ELF-1 (cell line): Measurements from ENCODE around the gene CDK15.

ENCODE experiments used
- DNase-seq: peaks from one replicate; pipeline ENCODE4 v3.0.0-alpha.2; 2016; ENCODE audit warnings: low read depth, low spot score

CDK15 gene

DNA sequence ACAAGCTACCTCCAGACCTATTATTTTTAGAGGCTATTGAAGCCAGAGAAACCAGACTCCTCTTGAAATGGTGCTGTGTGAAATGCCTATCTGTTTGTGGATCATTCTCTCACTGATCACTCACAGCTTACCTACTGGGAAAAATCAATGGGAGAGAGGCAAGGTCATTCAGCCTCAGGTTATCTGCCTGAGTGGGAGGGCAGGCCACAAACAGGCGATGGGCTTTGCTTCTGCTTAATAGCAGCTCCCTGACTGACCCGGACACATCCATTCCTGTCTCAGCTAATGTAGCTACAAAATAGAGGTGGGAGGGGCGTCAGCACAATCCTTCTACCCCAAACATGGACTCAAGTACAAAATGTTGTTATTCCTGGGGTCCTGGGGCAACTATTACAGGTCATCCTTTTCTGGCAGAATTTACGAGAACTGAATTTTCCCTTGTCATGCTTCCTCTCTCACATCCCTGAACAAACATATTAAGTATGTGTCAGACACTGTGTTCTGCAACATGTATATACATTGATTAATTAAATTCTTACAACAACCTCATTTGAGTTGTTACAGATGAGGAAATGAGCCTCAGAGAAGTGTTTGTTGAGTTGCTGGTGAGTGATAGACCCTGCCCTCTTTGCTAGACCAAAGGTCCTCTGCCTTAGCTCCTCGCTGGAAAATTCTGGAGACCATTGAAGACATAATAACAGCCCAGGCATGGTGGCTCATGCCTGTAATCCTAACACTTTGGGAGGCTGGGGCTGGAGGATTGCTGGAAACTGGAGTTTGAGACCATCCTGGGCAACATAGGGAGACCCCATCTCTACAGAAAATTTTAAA is 60.5 kb downstream of the CDK15 start:
- peak; percentile 87 for DNase-seq

DNA sequence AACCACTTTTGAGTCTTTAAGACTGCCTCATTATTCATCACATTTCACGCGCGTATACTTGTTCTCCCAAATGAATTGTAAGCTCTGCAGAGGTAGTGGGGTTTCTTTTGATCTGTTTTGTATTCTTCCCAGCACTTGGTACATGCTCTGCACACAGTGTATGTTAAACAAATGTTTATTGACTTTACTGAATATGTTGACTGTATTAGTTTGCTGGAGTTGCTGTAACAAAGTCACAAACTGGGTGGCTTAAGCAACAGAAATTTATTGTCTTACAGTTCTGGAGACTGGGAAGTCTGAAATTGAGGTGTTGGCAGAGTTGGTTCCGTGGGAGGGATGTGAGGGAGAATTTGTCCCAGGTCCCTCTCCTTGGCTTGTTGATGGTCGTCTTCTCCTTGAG is 65.1 kb downstream of the CDK15 start:
- DNase-seq = no peak

DNA sequence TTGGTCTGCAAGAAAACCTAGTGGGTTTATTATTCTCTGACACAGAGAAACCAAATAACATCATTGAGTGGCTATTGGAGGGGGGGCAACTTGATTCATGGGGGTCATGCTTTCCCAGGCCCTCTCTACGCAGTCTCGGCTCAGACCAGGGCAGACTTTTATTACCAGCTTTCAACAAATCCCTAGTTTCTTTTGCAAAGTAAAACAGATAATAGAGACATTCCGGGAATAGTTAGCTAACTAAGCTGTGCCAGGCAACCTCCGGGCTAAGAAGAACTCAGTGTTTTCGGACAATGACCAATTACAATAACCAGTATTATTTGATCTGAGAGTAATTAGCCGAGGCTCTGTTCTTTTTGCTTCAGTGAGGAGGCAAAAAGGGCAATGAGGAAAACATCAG is 66.3 kb downstream of the CDK15 start:
- peak; percentile 45 for DNase-seq

DNA sequence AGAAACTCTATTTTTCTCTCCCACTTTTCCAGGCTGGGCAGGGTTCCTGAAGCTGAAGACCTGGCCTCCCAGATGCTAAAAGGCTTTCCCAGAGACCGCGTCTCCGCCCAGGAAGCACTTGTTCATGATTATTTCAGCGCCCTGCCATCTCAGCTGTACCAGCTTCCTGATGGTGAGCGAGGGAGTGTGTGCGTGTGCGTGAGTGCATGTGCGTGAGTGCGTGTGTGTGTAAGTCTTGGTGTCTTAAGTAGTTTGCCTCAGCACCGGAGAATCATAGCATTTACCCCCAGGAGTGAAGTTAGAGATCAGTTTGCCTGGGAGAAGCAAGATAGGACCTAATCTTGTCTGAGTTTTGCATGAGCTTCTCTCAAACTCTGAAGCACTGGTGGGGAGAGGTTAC is 73.7 kb downstream of the CDK15 start:
- DNase-seq = no peak

DNA sequence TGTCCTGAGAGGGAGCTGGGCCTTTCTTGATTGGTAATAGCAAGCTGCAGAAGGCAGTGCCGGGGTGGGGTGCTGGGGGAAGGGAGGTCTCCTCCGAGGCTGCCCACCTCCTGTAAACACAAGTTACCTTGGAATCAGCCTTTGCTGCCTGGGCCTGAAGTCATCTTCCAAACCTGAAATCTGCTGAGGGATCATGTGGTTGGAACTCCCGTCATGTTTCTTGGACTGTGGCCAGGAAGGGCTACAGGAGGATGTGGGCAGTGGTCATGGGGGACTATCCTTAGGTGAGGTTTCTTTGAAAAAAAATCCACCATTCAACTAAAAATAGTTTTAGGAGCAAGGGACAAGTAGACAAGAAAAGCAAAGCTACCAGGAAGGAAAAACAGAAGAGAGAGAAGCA is 74.2 kb downstream of the CDK15 start:
- no peak for DNase-seq

DNA sequence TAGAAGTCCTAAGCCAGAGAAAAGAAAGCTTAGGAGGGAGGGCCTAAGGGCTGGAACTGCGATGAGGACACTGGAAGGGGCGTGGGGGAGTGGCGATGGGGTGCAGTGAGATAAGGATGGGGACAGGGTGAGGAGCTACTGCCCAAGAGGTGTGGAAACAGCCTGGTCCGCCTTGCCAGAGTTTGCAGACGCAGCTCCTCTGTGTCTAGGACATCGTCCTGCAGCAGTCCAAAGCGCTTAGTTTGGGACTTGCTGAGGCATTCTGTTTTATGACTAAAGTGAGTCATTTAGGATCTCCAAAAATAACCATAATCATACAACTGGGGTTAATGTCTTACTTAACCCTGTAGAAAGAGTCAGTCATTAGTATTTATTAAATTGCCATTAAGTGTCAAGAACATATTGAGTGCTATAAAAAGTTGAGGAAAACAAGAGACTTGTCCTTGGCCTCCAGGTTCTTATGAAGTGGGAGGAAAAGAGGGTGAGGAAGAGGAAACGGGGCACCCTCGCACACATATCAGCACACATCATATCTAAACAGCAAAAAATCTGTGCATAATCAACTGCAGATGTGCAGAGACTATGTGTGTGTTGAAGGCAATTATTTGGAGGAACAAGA is 74.8 kb downstream of the CDK15 start:
- DNase-seq = no peak

DNA sequence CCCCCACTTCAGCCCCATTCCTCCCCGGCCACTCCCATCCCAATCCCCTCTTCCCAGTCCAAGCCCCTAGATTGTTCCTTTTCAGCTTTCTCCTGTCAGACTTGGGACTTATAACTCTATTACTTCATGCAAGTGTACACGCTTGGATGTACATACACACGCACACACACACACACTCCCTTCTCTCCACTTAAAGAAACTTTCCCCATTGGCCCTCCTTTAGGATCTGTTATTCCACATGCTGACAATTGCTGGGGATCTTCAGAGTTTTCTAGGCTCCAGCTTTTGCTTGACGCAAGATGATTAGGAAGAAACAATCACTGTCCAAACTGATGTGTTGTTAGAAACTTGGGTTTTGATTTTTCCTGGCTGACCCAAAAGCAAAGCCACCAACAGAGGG is 75.4 kb downstream of the CDK15 start:
- no peak for DNase-seq

DNA sequence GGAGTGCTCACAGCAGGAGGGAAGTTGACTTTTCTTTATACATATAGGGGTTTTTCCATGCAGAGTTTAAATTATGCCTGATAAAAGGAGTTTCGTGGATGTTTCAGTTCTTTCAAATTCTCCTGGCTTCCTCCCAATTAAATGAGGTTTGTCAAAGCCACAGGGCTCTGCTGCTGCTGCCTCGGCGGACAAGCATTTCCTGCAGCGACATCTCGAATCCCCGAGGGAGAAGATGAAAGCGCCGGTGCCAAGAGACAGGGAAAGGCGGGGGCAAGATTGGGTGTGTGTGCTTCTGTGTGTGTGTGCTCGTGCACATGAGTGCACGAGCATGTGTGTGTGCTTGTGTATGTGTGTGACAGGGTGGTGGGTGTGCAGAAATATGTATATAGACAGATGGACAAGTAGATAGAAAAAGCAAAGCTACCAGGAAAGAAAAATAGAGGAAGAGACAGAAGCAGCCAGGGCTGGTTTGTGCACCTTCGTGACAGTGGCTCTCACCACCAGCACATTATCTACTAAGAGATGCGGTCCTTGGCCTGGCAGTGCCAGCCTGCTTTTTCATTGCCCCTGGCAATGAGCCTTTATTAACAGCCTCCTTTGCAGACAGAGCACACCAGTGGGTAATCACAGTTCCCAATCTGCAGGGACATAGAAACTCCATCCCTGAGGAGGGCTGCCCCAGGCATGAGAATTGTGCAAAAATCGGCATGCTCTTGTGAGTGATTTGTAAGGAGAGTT is 76.2 kb downstream of the CDK15 start:
- peak; percentile 55 for DNase-seq

DNA sequence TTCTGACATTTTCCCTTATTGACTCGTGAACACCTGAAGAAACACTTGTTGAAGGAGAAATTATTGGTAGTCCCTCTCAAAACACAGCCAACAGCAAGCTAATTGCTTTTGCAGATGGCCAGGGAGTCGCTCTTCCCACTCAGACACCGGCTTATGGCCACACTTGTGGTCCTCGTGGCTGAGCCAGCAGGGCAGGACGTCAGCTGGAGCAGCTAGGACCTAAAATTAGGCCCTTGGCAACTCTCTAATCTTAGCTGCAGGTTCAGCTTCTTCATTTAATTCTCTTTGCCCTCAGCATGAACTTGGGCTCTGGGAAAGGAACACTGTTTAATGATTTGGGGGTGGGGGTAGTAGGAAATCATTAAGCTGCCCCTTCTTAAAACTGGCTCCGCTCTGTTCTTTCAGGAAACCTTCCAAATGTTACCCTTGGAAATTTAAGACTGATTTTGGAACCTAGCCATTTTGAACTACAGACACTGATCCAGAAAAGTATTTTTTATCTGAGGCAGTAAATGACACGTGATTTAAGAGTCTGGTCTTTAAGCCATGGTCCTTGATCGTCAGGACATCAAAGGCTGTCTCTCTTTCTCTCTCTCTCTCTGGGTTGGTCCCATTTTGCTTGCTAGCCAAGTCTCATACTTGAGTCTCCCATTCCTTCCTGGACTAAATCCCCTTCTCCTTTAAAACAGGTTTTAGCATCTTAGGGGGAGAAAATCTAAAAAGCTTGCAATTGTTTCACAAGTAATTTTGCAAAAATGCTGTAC is 77.5 kb downstream of the CDK15 start:
- DNase-seq = no peak

DNA sequence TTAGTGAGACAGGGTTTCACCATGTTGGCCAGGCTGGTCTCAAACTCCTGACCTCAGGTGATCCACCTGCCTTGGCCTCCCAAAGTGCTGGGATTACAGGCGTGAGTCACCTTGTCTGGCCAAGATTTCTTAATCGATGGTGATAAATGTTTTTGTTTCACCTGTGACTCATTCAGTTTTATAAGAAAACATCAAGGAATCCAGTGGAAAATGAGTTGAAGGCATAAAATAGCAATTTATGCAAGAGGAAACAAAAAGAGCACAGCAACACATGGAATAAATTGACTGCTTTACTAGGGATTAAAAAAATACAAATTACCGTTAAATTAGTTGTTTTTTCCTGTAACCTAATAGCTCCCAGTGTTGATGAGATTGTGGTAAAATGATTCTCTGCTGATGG is 80.2 kb downstream of the CDK15 start:
- DNase-seq = no peak

DNA sequence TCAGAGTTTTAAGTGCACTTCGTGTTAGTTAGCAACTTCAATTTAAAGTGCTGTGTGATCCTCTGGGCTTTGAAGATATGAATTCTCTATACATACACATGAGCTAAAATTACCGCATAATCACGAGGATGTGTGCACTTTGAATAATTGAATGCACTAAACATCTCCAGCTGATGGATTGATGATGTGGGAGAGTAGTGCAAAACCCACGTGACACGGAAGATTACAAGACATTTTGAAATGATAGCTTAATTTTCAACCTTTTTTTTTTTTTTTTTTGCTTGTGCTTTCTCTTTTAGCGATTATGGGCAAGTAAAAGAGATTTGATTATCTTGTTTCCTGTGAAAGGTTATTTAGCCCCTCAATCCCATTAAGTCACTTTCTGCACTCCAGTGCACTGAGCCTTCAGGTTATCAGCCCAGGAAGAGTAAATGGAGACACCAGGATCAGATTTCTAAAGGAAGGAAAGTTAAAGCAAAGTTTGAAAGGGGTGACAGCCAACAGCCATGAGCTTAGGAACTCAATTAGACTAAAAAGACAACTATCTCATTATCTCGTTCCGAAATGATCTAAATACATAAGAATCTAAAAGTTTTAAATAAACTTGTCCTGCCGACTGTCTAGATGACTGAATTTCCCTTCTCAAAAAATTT is 81.6 kb downstream of the CDK15 start:
- DNase-seq = no peak

DNA sequence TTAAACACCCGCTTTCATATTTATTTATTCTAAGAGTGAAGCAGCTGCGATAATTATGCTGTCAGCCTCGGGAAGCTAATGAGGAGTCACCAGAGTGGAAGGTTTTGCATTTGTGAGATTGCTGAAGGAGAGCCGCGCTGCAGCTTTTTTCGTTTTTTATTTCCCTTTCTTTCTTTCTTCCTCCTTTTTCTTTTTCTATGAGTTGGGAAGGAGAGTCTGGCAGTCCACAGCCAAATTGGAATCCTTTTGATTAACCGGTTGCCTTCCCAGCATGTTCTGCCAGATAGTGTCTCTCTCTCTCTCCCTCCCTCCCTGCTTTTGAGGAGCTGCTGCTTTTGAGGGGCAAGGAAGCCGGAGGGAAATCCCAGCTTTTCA is 82.1 kb downstream of the CDK15 start:
- no peak for DNase-seq

DNA sequence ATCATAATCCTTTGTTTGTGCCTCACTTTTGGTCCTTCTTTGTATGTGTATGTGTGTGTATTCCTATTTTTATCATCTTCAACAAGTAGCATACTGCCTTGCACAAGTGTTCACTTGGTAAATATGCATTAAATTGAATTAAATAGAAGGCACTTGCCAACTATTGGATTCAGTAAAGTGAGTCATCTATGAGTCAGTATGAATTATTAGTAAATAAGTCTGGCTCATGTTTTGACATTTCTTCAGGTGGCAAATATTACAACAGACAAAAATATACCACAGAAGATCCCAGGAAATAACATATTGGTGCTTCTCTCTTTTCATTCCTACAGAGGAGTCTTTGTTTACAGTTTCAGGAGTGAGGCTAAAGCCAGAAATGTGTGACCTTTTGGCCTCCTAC is 84.1 kb downstream of the CDK15 start:
- DNase-seq = no peak

DNA sequence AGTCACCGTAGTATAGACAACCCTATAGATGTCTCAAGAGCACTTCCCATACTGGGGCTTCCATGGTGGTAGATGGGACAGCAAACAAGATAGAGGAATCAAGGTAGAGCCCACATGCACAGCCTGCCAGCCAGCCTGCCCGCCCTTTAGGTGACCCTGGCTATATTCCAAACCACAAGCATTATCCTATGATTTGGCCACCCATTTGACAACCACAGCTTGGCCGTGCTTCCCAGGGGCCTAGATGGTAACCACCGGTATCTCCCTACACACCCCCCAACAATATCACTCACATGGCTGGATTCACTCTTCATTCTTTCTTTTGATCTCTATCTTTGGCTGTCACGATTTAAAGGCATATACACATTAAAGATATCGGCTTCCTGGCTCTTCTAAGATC is 85.3 kb downstream of the CDK15 start:
- no peak for DNase-seq

DNA sequence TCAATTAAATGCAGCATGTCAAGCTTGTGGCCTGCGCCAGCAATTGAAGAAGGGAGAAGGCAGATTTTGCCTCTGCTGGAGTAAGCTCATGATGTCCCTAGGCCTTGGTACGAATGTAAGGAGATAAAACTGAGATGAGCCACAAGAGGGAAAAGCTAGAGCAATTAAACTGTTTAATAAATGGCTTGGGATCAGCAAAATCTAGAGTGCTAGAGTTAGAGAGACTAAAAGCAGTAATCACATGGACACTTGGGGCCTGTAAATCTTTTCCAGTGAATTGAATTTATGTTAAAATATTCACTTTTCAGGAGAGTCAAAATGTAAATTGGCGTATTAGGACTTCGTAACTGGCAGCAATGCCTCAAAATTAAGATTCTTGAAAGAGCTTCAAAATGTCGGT is 86.2 kb downstream of the CDK15 start:
- no peak for DNase-seq

DNA sequence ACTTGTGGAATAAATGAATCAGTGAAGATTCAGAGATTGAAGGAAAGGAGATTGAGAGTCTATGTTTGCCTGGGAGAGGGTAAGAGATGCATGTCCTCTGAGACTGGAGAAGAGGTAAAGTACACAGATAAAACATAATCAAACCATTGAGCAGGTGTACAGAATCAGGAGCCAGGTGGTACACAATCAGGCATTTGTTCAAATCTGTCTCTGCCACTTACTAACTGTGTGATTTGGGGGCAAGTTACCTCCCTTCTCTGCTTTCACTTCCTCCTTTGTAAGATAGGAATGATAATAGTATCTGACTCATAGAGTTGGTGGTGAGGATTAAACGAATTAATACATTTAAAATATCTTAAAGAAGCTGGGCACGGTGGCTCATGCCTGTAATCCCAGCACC is 94.0 kb downstream of the CDK15 start:
- no peak for DNase-seq

DNA sequence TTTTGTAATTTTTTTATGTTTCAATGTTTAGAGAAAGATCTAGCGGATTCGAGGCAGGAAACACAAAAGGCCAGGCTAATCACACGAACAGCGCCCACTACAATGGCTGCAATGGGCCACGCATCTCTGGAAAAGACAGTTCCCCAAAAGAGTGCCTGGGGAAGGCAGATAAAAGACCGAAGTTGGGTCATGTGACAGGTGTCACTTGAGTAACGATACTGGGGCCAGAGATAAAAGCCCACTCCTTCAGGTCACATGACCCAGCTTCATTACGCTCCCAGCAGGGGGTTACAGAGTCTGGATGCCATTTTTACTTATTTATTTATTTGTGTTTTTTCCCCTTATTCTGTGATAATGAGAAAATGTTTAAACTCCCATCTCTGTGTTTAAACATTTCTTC is 95.4 kb downstream of the CDK15 start:
- DNase-seq = peak; percentile 61

DNA sequence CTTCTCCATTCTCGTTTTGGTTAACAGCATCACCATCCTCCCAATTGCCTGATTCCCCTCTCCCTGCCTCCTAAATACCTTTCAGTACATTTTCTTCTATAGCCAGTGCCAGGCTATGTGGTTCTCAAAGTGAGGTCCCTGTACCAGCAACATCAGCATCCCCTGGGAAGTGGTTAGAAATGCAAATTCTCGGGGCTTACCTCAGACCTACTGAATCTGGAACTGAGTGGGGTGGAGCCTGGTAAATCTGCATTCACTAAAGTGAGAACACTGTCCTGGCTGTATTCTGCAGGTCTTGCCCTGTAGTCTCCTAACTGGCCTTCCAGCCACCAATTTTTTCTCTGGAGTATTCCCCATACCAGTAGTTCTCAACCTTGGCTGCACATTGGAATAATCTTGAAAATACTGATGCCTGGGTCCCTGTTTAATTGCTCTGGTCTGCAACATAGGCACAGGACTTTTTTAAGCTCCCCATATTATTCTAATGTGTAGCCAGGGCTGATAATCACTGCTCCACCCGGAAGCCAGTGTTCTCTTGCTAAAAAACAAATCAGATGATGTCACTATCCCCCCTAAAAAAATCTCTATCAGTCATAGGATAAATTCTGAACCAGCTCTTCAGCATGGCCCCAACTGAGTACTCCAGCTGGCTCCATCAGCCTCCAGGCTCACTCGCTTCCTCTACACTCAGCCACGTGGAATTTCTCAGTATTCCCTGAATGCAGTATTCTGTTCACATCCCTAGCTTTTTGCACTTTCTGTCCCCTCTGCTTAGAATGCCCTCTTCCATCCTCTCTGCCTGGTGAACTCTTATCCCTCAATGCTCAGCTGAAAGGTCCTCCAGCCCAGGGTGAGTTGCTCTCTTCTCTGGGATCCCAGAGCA is 98.4 kb downstream of the CDK15 start:
- DNase-seq = no peak

DNA sequence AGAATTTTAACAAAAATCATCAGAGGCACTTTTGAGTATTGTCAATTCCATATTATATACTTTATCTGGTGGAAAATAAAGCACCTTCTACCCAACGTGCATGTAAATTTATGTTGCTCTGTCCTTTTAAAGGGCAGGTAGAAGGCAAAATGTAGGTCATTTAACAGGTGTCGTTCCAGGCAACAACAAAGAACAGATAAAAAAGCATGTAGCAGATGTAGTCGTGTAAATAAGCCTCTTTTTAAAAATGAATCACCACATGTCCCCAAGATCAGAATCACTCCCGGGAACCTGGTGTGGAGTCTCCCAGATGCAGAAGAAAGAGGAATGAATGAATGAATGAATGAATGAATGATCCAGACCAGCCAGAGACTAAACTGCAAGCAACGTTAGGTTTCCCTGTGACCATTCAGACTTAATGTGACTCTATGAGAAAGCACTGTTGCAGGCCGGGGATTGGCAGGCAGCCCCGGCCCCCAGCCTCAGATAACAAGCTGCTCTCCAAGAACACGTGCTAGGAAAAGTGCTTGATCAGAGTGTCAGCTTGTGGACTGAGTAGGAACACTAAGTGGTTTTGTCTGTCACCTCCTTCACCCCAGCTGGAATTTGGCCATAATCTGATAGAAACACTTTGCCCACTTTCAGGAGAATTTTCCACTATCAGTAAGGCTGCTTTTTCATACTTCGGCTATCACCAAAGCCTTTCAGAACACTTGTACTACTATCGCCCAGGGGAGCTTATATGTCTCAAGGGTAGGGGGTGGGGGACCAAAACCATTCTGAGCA is 100.6 kb downstream of the CDK15 start:
- no peak for DNase-seq

DNA sequence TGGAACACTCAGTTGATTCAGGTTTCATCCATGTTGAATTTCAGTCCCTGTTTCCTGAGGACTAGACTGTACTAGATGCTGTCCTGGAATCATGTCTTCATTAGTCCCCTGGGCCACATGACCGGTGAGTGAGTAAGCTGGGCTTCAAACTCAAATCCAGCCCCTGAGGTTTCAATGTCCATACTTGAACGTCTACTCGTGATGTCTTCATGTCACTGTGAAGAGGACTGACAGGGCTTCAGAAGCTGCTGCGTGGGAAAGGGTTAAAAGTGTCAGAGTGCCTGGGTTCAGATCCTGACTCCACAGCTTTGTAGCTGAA is 101.2 kb downstream of the CDK15 start:
- no peak for DNase-seq
